Measurements from ENCODE around the gene CPNE8. TPM values are rescaled to one million over a fixed set of nuclear protein-coding genes. Genes with fewer than 3 reads are reported as not detected.

The CPNE8 gene
- total RNA-seq, 2 donors from 2014 or later: 8.7 to 18.0 TPM

DNA sequence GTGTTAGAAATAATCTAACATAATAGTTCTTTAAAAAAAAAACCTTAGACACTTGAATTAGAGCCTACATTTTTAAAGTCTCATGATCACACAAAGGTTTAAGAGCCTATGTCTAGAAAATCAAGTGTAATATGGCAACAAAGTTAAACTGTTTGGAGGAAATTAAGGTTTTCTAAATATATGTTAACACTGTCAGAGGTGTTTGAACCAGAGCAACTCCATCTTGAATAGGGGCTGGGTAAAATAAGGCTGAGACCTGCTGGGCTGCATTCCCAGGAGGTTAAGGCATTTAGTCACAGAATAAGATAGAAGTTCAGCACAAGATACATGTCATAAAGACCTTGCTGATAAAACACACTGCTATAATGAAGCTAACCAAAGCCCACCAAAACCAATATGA lies 12.4 kb downstream of the CPNE8 start:
- H3K4me3 Mint-ChIP-seq: no peak overlapping the region
- peaks cover 16% of the 10 kb centered on the region for H3K9me3 Mint-ChIP-seq
- no peak for DNase-seq
- no peak overlapping the region for H3K27ac Mint-ChIP-seq
- TF ChIP-seq, protein P1, sequence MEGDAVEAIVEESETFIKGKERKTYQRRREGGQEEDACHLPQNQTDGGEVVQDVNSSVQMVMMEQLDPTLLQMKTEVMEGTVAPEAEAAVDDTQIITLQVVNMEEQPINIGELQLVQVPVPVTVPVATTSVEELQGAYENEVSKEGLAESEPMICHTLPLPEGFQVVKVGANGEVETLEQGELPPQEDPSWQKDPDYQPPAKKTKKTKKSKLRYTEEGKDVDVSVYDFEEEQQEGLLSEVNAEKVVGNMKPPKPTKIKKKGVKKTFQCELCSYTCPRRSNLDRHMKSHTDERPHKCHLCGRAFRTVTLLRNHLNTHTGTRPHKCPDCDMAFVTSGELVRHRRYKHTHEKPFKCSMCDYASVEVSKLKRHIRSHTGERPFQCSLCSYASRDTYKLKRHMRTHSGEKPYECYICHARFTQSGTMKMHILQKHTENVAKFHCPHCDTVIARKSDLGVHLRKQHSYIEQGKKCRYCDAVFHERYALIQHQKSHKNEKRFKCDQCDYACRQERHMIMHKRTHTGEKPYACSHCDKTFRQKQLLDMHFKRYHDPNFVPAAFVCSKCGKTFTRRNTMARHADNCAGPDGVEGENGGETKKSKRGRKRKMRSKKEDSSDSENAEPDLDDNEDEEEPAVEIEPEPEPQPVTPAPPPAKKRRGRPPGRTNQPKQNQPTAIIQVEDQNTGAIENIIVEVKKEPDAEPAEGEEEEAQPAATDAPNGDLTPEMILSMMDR (conservative IDR thresholded peaks at IDR 0.05): no peak
- peaks cover 11% of the 10 kb centered on the region for H3K36me3 Mint-ChIP-seq (ENCODE audit: low read depth)
- H3K27me3 ChIP-seq (ENCODE audit: control insufficient read depth, insufficient read depth, low read length, poor library complexity, severe bottlenecking): no peaks in the 10 kb centered on the region
- H3K36me3 ChIP-seq (ENCODE audit: control insufficient read depth, insufficient read depth, low read length): no peaks in the 10 kb centered on the region
- no peak overlapping the region for H3K27ac ChIP-seq (ENCODE audit: low read depth, low read length)
- no peaks in the 10 kb centered on the region for H3K27me3 Mint-ChIP-seq (ENCODE audit: insufficient read depth)
- H3K4me3 ChIP-seq (ENCODE audit: low read length): no peak overlapping the region
- no peaks in the 10 kb centered on the region for H3K4me1 ChIP-seq (ENCODE audit: control insufficient read depth, insufficient read depth, low read length)
- no peak overlapping the region for H3K9ac ChIP-seq (ENCODE audit: extremely low read depth, low read length, poor library complexity, severe bottlenecking)
- peaks cover 4% of the 10 kb centered on the region for H3K4me1 Mint-ChIP-seq
- H3K9me3 ChIP-seq (ENCODE audit: control insufficient read depth, low read length): peaks cover 15% of the 10 kb centered on the region

DNA sequence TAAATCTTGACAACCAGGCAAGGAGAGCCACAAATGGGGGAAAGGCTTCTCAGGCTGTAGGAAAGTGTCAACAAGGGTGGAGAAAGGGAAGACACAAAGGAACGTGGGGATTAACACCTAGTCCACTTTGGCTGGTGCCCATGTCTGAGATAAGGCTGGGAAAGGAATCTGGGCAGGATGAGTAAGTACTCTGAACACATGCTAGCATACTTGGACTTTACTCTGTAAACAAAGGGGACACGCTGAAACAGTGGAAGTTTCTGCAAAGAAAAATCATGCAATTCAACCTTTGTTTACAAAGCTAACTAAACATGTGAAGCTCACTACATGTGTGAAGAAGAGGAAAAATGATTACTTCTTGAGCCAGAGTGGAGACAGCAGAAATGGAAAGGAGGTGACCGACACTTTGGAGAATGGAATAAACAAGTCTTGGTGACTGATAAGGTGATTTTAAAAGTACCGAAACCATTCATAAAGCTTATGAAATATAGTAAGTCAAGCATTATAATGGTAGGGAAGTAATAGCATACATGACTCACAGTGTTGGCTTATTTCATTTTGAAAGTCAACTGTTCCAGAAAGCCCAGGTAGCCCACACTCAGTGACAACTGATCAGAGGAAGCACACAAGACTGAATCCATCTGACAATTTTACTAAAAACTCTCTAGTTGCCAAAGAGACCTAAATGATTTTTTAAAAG lies 13.2 kb downstream of the CPNE8 start:
- Mint-ChIP-seq H3K27me3 (ENCODE audit: insufficient read depth) (no peaks in the 10 kb centered on the region), H3K27ac (no peak overlapping the region), H3K36me3 (ENCODE audit: low read depth) (peaks cover 11% of the 10 kb centered on the region), H3K4me1 (peaks cover 2% of the 10 kb centered on the region), H3K9me3 (peaks cover 16% of the 10 kb centered on the region), H3K4me3 (no peak overlapping the region)
- Histone ChIP-seq H3K4me1 (ENCODE audit: control insufficient read depth, insufficient read depth, low read length) (no peaks in the 10 kb centered on the region), H3K27ac (ENCODE audit: low read depth, low read length) (no peak overlapping the region), H3K36me3 (ENCODE audit: control insufficient read depth, insufficient read depth, low read length) (no peaks in the 10 kb centered on the region), H3K9ac (ENCODE audit: extremely low read depth, low read length, poor library complexity, severe bottlenecking) (no peak overlapping the region), H3K4me3 (ENCODE audit: low read length) (no peak overlapping the region), H3K27me3 (ENCODE audit: control insufficient read depth, insufficient read depth, low read length, poor library complexity, severe bottlenecking) (no peaks in the 10 kb centered on the region), H3K9me3 (ENCODE audit: control insufficient read depth, low read length) (peaks cover 15% of the 10 kb centered on the region)
- no peak for DNase-seq
- TF ChIP-seq, protein P1 (conservative IDR thresholded peaks at IDR 0.05): no peak
- WGBS, 2 experiments (ENCODE audit: insufficient coverage in 1 of 2, insufficient read length in 1 of 2): 91 to 94% methylated on average over 4 of the region's 4 CpGs

DNA sequence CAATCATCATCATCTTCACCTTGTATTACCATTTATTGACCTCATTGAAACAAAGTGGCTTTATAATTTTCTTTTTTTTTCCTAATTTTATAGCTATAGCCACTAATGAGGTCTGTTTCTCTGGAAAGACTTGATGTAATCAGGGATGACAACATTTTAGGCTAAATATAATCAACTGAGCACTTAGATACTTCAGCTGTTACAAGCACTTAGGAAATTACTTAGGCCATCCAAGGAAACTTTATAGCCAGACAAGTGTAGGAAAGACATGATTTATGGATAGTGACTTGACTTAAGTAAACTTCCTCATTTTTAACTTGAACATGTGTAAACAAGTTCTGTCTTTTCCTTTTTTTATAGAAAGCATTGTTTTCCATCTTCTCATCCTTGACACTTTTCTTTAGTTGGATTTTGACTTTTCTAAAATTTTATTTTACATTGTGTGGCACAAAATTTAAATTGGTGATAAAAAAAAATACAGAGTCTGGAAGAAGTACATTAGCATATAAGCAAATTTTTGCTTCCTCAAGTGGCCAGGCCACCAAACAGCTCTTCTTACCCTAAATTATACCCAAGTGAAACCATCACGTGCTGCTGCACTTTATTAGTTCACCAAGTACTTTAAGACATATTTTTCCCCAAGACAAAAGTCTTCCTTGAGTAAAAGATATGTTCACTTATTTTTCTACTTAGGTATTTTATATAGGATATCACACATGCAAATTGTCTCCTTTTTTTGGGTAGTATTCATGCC lies 15.1 kb downstream of the CPNE8 start:
- Mint-ChIP-seq H3K4me1 (peaks cover 2% of the 10 kb centered on the region), H3K36me3 (ENCODE audit: low read depth) (peaks cover 14% of the 10 kb centered on the region), H3K9me3 (peaks cover 16% of the 10 kb centered on the region), H3K27ac (no peak overlapping the region), H3K4me3 (no peak overlapping the region), H3K27me3 (ENCODE audit: insufficient read depth) (no peaks in the 10 kb centered on the region)
- TF ChIP-seq, protein P1 (conservative IDR thresholded peaks at IDR 0.05): no peak
- Histone ChIP-seq H3K9ac (ENCODE audit: extremely low read depth, low read length, poor library complexity, severe bottlenecking) (no peak overlapping the region), H3K36me3 (ENCODE audit: control insufficient read depth, insufficient read depth, low read length) (no peaks in the 10 kb centered on the region), H3K9me3 (ENCODE audit: control insufficient read depth, low read length) (peaks cover 15% of the 10 kb centered on the region), H3K4me1 (ENCODE audit: control insufficient read depth, insufficient read depth, low read length) (no peaks in the 10 kb centered on the region), H3K27ac (ENCODE audit: low read depth, low read length) (no peak overlapping the region), H3K4me3 (ENCODE audit: low read length) (no peak overlapping the region), H3K27me3 (ENCODE audit: control insufficient read depth, insufficient read depth, low read length, poor library complexity, severe bottlenecking) (no peaks in the 10 kb centered on the region)
- 79% methylated on average over 1 of the region's 1 CpG; no CpG with 5 or more reads in 1 of the 2 experiments for WGBS, 2 experiments (ENCODE audit: insufficient coverage in 1 of 2, insufficient read length in 1 of 2)
- no peak for DNase-seq
